Measurements from ENCODE around the gene TPSG1.
"Not testable (repeated sequence)": the region's sequence is repeated elsewhere in the genome, so short reads cannot be mapped to it uniquely, and the experiment has no call there.

The TPSG1 gene

DNA sequence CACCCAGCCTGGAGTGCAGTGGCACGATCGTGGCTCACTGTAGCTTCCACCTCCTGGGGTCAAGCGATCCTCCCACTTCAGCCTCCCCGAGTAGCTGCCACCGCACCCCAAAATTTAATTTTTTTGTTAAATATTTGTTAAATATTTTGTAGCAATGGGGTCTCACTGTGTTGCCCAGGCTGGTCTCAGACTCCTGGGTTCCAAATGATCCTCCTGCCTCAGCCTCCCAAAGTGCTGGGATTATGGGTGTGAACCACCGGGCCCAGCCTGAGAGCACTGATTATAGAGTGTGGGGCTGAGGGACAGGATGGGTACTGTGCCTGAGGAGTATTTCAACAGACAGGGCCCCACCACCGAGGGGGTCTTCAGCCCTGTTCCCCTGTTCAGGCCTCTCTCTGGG is 35.6 kb downstream of the TPSG1 start:
- in situ Hi-C loops (cut with MboI; ENCODE audit: low pct_unique_long_range_greater_than_20kb, low sequenced_read_pairs, unreplicated experiment), result no loop called here
- TF ChIP-seq, protein P1, sequence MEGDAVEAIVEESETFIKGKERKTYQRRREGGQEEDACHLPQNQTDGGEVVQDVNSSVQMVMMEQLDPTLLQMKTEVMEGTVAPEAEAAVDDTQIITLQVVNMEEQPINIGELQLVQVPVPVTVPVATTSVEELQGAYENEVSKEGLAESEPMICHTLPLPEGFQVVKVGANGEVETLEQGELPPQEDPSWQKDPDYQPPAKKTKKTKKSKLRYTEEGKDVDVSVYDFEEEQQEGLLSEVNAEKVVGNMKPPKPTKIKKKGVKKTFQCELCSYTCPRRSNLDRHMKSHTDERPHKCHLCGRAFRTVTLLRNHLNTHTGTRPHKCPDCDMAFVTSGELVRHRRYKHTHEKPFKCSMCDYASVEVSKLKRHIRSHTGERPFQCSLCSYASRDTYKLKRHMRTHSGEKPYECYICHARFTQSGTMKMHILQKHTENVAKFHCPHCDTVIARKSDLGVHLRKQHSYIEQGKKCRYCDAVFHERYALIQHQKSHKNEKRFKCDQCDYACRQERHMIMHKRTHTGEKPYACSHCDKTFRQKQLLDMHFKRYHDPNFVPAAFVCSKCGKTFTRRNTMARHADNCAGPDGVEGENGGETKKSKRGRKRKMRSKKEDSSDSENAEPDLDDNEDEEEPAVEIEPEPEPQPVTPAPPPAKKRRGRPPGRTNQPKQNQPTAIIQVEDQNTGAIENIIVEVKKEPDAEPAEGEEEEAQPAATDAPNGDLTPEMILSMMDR (IDR thresholded peaks at IDR 0.05; ENCODE audit: extremely low read depth, insufficient read depth, missing control alignments), result no peak
- DNase-seq (ENCODE audit: low spot score), result no peak

DNA sequence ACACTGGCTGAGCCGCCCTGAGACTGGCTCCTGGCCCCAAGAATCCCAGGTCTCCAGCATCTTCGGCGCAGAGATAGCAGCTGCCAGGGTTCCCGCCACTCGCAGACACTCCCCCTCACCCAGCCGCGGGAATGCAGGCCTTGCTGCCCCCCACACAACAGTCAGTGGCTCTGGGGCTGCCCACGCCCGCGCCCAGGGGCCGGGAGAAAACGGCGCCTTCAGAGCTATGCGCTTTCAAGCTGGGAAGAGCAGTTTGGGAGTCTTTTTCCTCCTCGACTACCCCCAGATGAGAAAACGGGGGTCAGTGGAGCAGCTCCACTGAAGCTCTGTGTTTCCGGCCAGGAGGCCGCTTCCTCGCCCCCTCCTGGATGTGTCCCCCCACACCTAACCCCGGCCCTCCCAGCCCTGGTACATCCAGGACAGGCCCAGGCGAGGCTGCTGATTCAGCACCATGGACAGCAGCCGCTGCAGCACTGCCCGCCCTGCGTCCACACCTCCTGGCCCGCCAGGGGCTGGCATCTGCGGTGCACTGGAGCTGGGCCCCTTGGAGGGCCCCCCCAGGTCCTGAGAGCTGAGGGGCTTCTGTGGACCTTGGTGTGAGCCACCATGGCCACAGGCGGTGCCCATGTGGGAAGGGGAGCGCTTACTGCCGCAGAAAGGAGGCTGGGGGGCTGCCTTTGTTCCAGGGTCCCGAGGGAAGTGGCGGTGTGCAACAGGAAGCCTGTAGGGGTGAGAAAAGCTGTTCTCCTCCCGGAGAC is 36.5 kb downstream of the TPSG1 start:
- in situ Hi-C loops (cut with MboI; ENCODE audit: low pct_unique_long_range_greater_than_20kb, low sequenced_read_pairs, unreplicated experiment), result no loop called here
- TF ChIP-seq, protein P1 (IDR thresholded peaks at IDR 0.05; ENCODE audit: extremely low read depth, insufficient read depth, missing control alignments), result no peak
- DNase-seq (ENCODE audit: low spot score), result peak; percentile 78

DNA sequence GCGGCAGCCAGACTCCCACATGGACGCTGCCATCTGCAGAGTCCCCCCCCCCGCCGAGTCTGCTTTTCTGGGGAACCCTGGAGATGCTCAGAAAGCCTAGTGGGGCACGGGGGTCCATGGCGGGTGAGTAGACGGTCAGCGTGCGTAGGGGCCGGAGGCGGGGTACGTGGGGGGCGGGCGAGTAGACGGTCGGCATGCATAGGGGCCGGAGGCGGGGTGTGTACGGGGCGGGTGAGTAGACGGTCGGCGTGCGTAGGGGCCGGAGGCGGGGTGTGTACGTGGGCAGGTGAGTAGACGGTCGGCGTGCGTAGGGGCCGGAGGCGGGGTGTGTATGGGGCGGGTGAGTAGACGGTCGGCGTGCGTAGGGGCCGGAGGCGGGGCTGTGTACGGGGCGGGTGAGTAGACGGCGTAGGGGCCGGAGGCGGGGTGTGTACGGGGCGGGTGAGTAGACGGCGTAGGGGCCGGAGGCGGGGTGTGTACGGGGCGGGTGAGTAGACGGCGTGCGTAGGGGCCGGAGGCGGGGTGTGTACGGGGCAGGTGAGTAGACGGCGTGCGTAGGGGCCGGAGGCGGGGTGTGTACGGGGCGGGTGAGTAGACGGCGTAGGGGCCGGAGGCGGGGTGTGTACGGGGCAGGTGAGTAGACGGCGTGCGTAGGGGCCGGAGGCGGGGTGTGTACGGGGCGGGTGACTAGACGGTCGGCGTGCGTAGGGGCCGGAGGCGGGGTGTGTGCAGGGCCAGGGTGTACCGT is 39.4 kb downstream of the TPSG1 start:
- in situ Hi-C loops (cut with MboI; ENCODE audit: low pct_unique_long_range_greater_than_20kb, low sequenced_read_pairs, unreplicated experiment), result not testable (repeated sequence)

DNA sequence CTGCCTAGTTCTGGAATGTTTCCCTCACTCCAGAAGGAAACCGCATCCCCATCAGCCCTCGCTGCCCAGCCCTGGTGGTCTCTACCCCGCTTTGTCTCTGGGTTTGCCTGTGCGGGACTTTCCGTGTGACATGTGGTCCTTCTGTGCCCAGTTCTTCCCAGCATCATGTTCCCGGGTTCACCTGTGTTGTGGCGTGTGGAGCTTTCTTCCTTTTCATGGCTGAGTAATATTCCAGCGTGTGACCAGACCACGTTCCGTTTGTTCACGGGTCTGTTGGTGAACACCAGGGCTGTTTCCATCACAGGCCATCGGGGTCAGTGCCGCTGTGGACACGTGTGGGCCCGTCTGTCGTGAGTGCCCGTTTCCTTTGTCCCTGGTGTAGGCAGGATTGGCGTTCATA is 40.1 kb downstream of the TPSG1 start:
- no peak for DNase-seq (ENCODE audit: low spot score)
- TF ChIP-seq, protein P1 (IDR thresholded peaks at IDR 0.05; ENCODE audit: extremely low read depth, insufficient read depth, missing control alignments), result no peak
- in situ Hi-C loops (cut with MboI; ENCODE audit: low pct_unique_long_range_greater_than_20kb, low sequenced_read_pairs, unreplicated experiment), result no loop called here

More for the DNA sequence above, 39.4 kb downstream of the TPSG1 start:
- DNase-seq (ENCODE audit: low spot score), result not testable (repeated sequence)

DNA sequence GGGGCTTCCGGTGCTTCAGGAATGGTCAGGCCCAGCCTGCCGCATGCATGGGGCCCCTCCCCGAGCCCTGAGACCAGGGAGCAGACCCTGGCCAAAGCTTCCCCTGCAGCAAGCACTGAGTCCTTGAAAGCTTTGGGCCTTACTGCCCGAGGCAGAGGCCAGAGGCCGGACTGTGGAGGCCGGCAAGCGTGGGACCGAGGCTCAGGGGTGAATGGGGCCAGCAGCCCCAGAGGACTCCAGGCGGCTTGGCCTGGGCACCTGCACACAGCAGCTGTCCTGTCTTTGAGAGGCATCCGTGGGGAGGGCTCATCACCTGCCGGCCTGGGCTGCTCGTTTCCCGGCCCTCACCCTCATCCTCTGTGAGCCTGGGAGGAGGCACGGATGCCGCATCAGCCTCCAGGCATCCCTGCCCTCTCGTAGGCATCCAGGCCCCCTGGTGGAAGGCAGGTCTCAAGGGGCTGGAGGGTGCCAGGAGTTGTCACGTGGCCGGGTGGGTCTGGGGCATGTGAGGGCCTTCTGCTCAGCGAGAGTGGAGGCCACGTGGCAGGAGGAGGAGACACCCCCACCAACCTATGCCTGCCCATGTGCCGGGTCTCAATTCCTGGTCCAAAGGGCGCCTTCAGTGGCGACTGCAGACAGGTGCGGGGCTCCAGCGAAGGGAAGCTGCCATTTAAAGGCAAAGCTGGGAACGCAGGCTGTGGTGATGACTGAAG is 40.8 kb downstream of the TPSG1 start:
- in situ Hi-C loops (cut with MboI; ENCODE audit: low pct_unique_long_range_greater_than_20kb, low sequenced_read_pairs, unreplicated experiment), result no loop called here
- no peak for DNase-seq (ENCODE audit: low spot score)

DNA sequence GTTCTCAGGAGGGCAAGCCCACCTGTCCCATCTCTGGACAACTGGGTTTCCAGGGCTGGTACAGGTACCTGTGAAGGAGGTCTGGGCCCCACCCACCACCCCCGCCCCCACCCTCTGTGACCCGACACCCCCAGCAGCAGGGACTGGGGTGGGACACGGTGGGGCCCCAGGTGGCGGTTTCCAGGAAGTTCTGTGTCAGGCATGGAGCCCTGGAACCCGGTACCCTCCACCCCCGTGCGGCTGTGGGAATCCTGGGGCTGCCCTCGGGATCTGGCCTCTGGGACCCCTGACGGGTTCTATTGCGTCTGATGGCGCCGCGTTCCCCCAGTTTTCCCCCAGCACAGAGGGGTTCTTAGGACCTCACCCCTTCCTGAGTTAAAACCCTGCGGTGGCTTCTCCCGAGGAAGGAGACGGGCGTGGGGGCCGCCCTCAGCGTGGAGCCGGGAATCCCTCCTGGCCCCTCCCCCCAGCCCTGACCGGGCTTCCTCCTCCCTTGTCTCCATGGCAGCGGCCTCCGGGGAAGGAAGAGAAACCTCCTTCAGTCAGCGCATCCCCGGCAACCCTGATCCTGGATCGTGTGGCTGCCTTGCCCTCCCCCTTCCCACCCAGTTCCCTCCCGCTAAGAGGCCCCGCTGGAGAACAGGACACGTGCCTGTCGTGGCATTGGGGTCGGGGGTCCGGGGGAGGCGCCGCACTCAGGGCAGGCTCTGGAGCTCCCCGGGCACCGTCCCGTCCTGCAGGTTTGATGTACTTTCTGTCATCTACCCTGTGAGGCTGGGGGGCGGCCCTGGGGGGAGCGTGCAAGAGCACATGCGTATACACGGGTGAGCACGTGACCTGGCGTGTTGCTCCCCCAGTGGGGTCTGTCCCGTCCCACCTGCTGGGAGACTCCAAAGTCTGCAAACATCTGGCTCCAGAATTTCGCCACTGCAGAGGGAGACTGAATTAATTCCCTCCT is 41.8 kb downstream of the TPSG1 start:
- in situ Hi-C loops (cut with MboI; ENCODE audit: low pct_unique_long_range_greater_than_20kb, low sequenced_read_pairs, unreplicated experiment), result no loop called here
- no peak for DNase-seq (ENCODE audit: low spot score)
- TF ChIP-seq, protein P1 (IDR thresholded peaks at IDR 0.05; ENCODE audit: extremely low read depth, insufficient read depth, missing control alignments), result no peak

More for the DNA sequence above, 40.8 kb downstream of the TPSG1 start:
- TF ChIP-seq, protein P1 (IDR thresholded peaks at IDR 0.05; ENCODE audit: extremely low read depth, insufficient read depth, missing control alignments), result no peak

All from GM13977 (cell line).